GM18858 (cell line): ENCODE data around the gene LIPT2.

Experiments
- ATAC-seq: cut with Tn5 transposase; IDR thresholded peaks from one replicate; pipeline ENCODE4 v1.9.1; 2021; ENCODE audit not compliant: unreplicated experiment

Gene LIPT2

DNA sequence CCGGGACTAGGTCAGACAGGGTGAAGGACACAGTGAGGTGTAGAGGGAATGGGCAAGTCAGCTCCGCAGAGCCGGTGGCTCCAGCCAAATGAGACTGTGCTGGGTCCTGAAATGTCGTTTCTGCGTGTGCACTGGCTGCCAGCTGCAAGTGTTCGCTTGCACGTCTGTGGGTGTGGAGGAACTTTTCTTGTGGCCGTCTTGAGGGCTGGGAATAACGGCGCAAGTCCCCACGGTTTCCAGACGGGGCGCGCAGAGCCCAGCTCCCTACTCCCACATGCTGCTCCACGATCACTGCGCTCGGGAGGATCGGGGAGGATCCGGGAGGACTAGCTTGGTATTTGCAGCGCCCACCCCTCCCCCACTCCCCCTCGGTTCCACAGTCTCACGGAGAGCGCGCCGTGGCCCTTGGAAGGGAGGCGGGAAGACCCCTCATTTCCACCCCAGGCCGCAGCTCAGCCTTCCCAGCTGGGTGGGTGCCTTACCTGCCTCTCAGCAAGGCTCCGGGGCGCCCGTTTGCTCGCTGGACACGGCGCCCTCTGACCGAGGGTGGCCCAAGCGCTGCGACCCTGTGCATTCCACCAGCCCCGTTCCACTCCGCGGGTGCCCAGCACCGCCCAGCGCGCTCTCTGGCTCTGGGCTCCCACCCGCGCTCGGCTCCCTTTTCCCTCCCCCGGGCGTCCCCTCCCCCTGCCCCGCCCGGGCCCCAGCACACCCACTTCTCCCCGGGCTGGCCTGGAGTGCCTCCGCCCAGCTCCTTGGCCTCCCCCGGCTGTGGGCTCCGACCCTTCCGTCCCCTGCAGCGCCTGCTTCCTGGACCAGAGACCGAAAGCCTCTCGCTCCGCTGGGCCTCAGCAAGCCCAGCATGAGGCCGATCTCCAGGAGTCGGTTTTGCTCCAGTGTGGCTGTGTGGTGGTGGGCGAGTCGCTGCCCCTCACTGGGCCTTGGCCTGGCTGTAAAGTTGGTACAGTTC lies 26.3 kb downstream of the LIPT2 start, which contains the start of gene KCNE3:
Gene KCNE3, minus strand, starts transcription at position 634 of the 970 bp plus-strand sequence. CDS start 9,986 bp downstream, outside the sequence.
- no peak for ATAC-seq

DNA sequence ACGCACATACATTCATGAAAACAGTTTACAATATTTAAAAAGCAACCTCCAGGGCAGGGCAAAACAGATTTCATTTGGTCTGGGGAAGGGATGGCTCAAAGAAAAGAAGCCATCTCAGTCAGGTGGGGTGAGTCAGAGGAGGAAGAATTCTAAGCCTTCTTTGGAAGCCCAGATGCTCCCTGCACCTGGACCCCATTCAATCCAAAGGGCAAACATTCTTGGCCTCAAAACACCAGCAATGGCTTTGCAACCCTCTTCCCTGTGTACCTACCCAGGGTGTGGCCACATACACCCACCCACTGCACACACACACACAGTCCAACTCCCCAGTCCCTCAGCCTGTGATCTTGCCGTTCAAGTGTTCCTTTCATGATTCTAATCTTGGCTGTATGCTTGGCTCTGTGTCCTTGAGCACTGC lies 28.2 kb downstream of the LIPT2 start:
- ATAC-seq: no peak

DNA sequence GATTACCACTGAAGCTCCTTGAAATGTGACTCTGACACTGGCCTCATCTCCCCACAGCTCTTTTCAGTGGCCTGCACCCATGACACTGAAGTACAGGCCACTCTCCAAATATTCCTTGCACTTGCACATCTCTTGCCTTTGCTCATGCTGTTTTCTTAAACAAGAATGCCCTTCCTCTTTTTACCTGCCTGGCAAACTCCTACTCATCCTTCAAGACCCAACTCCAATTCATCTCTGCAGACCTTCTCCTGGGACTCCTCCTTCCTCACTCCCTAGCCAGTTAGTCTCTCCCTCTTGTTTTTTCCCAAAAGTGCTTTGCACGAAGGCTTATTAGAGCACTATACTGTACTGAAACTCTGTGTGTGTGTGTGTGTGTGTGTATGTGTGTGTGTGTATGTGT lies 28.8 kb downstream of the LIPT2 start:
- no peak for ATAC-seq

DNA sequence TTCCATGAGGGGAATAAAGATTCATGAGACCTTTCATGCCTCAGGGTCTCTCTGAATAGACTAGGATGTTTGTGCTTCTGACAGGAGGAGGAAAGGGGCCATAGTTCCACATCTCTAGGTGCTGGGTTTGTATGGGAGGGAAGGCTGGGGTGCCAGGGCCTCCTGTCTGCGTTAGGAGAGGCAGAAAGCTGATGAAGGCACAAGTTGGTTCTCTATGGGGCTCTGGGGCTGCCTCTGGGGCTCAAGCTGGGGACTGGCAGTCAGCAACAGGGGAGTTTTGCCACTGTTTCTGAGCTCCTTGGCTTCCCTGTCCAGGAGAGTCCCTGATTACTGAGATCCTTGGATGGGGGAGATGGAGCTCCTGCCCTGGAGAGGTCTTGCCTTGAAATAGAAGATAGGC lies 30.3 kb downstream of the LIPT2 start:
- ATAC-seq: no peak

DNA sequence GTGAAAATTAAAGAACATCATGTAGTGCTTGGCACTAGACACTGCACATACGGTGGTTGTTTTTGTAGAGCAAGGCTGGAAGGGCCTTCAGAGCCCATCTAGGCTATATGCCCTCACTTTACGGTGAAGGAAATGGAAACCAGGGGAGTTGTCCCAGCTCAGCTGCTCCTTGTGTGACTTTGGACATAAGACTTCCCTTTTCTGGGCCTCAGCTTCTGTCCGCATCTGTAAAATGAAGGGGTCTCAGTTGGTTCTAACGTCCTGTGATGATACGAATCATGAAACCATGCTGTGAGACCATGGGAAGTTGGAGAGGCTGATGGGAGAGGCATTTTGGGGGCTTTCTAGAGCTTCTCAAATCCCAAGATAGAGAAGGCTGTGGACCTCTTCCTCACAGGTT lies 30.9 kb downstream of the LIPT2 start:
- ATAC-seq: no peak

DNA sequence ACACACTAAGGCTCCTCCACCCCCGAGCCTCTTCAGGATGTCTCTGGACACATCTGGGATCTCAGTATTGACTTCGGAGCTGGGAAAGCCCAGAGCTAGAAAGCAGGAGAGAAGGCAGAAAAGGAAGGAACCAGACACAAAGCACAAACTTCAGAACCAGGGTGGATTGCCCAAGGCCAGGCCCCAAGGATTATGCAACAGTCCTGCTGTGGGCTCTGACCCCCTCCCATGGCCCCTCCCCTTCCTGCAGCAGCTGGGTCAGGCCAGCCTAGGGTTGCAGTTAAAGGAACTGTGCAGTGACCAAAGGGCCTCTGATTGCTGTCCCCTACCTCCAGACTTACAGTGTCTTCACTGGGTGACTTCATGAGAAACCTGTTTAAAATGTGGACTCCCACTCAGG lies 31.5 kb downstream of the LIPT2 start:
- ATAC-seq: no peak

DNA sequence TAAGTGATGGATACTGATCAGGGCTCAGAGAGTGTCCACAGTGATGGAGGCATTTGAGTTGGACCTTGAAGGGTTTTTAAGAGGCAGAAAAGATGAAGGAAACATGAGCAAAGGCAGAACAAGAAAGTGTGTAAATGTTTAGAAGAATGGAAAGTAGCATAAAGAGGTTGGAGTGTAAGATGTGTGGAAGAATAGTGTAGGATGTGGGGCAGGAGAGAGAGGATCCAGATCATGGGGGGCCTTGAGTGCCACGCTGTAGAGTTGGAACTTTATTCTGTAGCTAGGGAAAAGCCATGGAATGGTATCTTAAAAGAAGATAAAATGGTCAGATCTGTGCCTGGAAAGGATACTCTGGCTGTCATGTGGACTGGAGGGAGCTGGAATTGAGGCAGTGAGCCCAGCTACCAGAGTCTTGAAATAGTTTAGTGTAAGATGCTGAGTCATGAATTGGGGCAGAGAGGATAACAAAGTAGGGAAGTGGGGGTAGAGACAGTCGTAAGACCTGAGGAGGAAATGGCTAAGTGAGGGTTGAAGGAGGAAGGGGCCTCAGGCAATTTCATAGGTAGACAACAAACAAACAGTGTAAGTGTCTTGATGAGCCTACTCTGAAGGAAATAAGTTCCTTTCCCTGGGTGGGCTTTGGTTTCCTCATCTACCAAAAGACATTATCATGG lies 32.9 kb downstream of the LIPT2 start:
- no peak for ATAC-seq

DNA sequence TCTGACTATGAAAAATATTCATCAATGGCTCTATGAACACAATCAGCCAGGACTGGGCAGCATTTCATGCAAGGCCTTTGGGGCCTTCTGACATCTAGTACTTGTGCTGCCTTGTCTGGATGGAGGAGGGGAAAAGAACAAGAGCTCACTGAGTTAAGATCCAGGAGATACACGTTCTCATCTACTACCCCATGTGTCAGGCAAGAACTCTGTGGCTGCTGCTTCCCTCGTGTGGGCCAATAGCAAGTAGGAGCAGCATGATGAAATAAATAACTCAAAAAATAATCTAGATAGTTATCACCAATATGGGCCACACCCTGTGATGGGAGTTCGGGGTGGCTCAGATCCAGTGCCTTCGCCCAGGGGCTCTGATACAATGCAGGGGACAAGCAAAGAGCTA lies 33.5 kb downstream of the LIPT2 start:
- no peak for ATAC-seq

DNA sequence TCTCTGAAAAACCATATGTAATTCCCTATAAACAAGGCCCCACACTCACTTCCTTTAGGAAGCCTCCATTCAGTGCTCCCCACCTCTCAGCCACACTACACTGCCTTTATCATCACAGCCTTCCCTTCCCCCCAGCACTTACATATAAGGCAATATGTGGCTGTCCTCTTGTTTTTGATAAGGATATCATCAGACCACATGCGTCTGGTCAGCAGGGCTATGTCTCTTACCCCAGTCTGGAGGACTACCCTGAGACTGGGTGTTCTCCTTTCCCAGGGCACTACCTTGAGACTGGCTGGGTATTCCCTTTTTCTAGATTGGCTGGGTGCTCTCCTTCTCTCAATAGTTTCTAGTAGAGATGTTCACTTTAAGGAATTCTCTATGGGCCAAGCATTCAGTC lies 33.9 kb downstream of the LIPT2 start:
- no peak for ATAC-seq

DNA sequence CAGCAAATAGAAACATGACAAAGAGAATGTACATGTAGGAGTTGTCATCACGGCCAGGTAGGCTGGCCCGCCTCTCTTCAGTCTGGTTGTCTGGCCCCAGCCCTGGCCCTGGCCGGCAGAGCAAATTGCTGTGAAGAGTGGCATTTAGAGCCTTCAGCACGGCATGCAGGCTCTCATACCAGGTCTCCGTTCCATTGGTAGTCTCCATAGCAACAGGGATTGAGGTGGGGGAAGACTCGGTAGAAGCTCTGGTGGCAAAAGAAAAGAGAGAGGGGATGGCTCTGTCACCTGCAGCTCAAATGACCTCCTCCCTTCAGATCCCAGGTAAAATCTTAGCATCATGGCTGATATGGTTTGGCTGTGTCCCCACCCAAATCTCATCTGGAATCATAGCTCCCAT lies 36.2 kb downstream of the LIPT2 start:
- ATAC-seq: no peak

DNA sequence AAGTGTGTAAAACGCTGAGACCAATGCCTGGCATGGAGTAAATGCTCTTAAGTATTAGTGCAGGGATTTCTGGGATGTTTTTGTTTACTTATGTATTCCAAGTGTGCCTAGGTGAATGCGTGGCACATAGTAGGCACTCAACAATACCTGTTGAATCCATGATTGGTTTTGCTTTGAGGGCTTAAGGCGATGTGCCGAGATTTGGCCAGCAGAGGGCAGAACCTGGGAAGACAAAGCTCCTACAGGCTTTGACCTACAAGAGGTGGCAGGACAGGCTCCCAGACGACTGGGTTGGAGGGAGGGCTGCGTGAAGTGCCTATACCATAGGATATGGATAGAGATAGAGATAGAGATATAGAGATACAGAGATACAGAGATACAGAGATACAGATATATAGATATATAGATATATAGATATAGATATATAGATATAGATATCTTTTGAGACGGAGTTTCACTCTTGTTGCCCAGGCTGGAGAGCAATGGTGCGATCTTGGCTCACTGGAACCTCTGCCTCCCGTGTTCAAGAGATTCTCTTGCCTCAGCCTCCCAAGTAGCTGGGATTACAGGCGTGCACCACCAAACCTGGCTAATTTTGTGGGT lies 40.0 kb downstream of the LIPT2 start:
- ATAC-seq: no peak

DNA sequence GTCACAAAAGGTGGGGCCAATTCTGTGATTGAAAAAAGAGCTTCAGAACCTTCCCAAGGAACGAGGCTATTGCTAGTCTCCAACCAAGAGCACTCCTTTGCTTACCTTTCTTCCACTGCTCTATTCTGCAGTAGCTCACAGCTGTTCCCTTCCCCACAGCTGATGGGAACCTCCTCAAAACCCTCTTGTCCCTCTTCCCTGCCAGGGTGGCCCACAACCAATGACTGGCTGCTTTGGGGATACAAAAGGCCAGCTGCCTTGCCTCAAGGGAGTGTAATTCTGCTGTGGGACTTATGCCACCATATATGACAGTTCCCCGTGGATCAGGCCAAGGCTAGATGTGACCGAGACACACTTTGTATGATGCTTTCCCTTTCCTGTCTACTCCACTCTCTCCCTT lies 41.2 kb downstream of the LIPT2 start:
- ATAC-seq: no peak

DNA sequence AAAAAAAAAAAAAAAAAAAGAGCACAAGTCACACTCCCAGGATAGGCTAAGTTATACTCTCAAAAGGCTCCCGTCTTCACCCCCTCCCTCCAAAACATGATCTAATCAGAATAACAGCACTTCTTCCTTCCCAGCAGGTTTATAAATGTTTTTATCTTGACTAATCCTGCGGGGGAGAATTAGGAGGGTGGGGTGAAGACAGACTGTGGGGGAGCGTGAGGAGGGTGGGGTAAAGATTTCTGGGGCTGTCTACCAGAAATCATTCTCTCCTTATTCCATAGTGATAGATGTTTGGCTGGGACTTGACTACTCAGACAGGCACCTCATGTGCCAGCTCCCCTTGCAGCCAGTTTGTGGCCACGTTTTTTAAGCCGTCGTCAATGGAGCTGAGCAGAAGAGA lies 43.2 kb downstream of the LIPT2 start:
- ATAC-seq: no peak

DNA sequence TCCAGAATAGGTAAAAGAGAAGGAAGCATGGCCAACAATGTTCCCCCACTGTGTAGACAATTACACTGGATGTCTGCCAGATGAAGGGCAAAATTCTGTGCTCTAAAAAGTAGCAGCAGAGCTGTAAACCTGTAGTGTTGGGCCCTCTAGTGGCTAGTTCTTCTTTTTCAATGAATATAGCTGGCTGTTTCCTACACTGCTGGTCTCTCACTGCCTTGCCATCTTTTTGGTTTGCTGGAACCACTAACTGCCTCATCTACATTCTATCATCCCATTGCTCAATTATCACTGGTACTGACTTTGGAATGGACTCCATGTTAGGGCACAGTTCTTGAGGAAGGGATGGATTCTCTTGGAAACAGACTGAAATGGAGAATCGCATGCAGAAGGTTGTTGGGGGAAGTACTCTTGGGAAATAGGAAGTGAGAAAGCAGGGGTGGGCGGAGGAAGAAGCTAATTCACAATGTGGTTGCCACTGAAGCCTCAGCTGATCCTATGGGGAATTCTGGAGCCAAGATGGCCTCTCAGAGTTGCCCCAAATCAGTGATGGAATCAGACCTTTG lies 44.1 kb downstream of the LIPT2 start:
- peak; percentile 72 for ATAC-seq

DNA sequence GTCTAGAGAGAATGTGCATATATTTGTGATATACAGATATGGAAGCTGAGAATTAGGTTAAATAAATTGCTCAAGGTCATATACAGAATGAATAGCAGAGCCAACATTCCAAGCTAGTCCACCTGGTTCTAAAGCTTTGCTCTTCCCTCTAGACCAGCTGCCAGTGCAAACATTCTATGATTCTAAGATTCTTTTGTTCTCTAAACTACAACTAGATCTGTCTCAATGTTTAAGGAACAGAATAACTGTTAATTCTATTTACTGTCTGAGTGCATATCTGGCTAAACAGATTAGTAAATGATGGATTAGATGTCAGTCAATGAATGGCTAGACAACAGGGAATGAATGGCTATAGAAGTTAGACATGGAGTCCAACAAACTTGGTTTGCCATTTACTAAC lies 45.8 kb downstream of the LIPT2 start:
- ATAC-seq: no peak

DNA sequence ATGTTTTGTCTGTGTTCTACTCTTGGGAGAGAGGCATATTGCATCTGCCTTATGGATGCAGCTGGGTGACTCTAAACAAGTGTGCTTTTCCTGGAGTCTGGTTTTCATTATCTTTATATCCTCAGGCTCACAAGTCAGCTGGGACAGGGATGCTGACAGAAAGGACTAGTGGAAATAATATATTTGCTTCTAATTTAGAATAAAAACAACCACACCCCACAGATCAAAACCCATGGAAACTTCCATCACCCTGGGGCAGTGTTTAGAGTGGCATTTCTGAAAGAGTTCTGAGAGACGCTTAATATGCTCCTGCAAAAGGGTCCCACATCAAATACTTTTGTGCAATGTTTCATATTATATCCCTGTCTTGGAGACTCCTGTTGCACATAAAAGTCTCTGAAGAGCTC lies 47.0 kb downstream of the LIPT2 start:
- ATAC-seq: no peak

DNA sequence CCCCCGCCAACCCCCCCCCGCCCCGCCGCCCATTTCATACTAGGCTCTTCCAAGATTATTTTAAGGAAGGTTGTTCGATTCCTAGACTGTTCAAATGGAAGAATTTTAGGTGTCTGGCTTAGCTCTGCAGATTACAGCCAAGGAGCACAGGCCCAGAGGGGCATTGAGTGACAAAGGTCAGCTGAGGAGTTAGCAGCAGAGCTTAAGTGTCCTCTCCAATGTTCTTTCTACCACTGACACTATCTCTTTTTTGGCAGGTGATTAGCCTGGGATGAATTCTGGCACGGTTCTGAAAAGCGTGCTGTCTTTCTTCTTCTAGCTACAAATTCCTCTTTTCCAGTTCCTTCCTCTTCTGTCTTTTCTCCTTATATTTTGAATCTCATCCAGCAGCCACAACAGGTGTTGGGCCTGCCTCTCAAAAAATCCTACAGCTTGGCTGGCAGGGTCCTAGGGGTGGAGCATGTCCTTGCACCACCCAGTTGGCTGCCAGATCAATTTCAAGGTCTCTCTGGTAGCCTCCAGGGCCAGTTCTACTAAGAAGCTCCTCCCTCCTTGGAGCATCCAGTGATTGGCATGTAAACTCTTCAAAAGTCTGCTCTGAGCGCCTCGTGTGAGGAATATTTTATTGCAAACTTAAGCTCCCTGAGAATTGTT lies 49.2 kb downstream of the LIPT2 start:
- no peak for ATAC-seq

DNA sequence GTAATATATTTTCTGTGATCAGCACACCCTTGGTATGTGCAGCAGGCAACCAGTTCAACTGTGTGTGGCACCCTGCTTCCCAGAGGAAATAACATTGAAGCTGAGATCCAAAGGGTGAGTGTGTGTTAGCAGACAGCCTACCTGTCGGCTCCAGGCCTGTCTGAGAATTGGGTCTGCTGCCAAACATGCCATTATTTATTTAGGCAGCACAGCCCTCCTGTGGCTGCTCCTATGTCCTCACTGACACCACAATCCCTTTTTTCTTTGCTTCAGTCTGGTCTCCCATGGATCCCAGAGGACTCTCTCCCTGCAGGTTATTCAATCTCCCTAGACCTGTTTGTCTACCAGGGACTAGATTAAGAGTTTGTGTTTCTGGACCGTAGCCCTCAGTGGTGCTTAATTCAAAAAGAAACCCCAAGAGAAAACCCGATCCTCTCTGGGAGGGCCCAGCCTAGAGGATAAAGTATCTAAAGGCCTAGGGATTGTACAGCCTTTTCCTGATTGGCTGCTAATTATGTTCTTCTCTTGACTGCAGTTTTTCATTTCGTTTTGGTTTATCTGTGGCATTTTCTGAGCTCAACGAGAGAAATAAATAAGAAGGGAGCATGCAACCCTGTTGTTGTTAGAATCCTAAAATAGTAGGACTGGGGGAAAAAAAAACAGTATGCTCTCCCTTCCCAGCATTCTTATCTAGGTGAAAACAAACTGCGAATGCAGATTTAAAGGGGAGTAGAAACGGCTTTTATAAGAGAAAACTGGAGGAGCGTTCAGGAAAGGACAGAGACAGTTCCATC lies 50.3 kb downstream of the LIPT2 start:
- no peak for ATAC-seq

DNA sequence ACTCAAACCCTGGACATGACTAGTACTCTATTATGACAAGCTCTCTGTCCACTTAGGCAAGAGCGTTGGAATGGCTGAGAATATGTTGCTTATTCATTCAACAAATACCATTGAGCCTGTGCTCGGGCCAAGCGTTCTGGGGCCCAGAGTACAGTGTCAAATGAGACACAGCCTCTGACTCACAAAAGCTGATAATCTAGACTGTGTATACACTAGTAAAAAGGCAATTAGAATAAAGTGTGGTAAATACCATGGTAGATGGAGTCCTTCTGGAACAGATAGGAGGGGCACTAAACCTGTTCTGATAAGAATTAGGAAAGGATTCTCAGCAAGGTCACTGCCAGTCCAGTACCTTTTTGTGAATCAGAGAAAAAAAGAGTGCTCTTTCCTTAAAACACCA lies 50.9 kb downstream of the LIPT2 start:
- ATAC-seq: no peak
